GM23338 (cell line): ENCODE results near the gene APOL3. TPM values are rescaled to one million over a fixed set of nuclear protein-coding genes. Genes with fewer than 3 reads are reported as not detected.

Experiments
- ATAC-seq: fragments of 200-7000 bp; cut with Tn5 transposase; 3 replicates; pipeline ENCODE4 v1.9.1; 2020
- DNase-seq: peaks from one replicate; pipeline ENCODE4 v3.0.0-alpha.2; 2015; ENCODE audit warnings: low spot score
- H2AFZ ChIP-seq: fragments of 200-600 bp; sonication (generic); 2 replicates; pipeline ENCODE4 v1.8.0; 2016; ENCODE audit warnings: antibody characterized with exemption, mild to moderate bottlenecking, moderate library complexity
- H3F3A ChIP-seq: fragments of 200-600 bp; sonication (generic); replicated peaks from 2 replicates; pipeline ENCODE4 v1.8.0; 2017; ENCODE audit warnings: antibody characterized with exemption, mixed run types, low read depth
- H3K27ac ChIP-seq: fragments of 200-600 bp; sonication (generic); 2 replicates; pipeline ENCODE4 v1.6.1; 2016; ENCODE audit warnings: low read depth
- H3K27me3 ChIP-seq: fragments of 200-600 bp; sonication (generic); 2 replicates; pipeline ENCODE4 v1.8.0; 2016; ENCODE audit warnings: mild to moderate bottlenecking, mixed run types, moderate library complexity; ENCODE audit not compliant: insufficient read depth
- H3K36me3 ChIP-seq: fragments of 200-600 bp; sonication (generic); 2 replicates; pipeline ENCODE4 v1.8.0; 2016; ENCODE audit warnings: mild to moderate bottlenecking; ENCODE audit not compliant: insufficient read depth
- H3K4me1 ChIP-seq: fragments of 200-600 bp; sonication (generic); 2 replicates; pipeline ENCODE4 v1.8.0; 2016; ENCODE audit warnings: mild to moderate bottlenecking, moderate library complexity; ENCODE audit not compliant: insufficient read depth
- H3K4me2 ChIP-seq: fragments of 200-600 bp; sonication (generic); 2 replicates; pipeline ENCODE4 v1.7.1; 2017; ENCODE audit warnings: mixed run types
- H3K4me3 ChIP-seq: fragments of 200-600 bp; sonication (generic); 2 replicates; pipeline ENCODE4 v1.6.1; 2016; ENCODE audit warnings: mixed run types
- H3K79me2 ChIP-seq: fragments of 200-600 bp; sonication (generic); replicated peaks from 2 replicates; pipeline ENCODE4 v1.8.0; 2017; ENCODE audit warnings: mild to moderate bottlenecking; ENCODE audit not compliant: insufficient read depth
- H3K9me2 ChIP-seq: fragments of 200-600 bp; sonication (generic); 2 replicates; pipeline ENCODE4 v1.8.0; 2017; ENCODE audit not compliant: insufficient read depth
- H4K20me1 ChIP-seq: fragments of 200-600 bp; sonication (generic); replicated peaks from 2 replicates; pipeline ENCODE4 v1.8.0; 2017; ENCODE audit warnings: mild to moderate bottlenecking; ENCODE audit not compliant: insufficient read depth
- H3K27ac Mint-ChIP-seq: 2 replicates; pipeline ENCODE4 v1.8.0; 2020; ENCODE audit warnings: inconsistent platforms, mild to moderate bottlenecking, moderate library complexity, mixed read lengths
- H3K27me3 Mint-ChIP-seq: 3 replicates; pipeline ENCODE4 v1.8.0; 2022; ENCODE audit warnings: low read depth, mild to moderate bottlenecking, moderate library complexity, mixed read lengths, inconsistent platforms; ENCODE audit not compliant: insufficient read depth, poor library complexity
- H3K36me3 Mint-ChIP-seq: 3 replicates; pipeline ENCODE4 v1.8.0; 2021; ENCODE audit warnings: low read depth, mild to moderate bottlenecking, inconsistent platforms, moderate library complexity, mixed read lengths
- H3K4me1 Mint-ChIP-seq: 3 replicates; pipeline ENCODE4 v1.8.0; 2020; ENCODE audit warnings: mild to moderate bottlenecking, inconsistent platforms, mixed read lengths
- H3K4me3 Mint-ChIP-seq: 3 replicates; pipeline ENCODE4 v1.8.0; 2021; ENCODE audit warnings: moderate library complexity, mild to moderate bottlenecking, inconsistent platforms, mixed read lengths
- H3K9me3 Mint-ChIP-seq: 3 replicates; pipeline ENCODE4 v1.8.0; 2020; ENCODE audit warnings: moderate library complexity, mild to moderate bottlenecking, inconsistent platforms, mixed read lengths
- CREB1 ChIP-seq: fragments of 250-450 bp; sonication (Bioruptor Pico); IDR thresholded peaks from 2 replicates; pipeline ENCODE4 v1.5.0; 2020; ENCODE audit warnings: low read depth, mild to moderate bottlenecking, moderate library complexity
- CTCF ChIP-seq, 2 experiments: fragments of 200-600 bp in 1 of 2; sonication (generic) in 1 of 2; conservative IDR thresholded peaks; 2 replicates each; pipeline versions ENCODE4 v1.5.1 to v1.6.1; 2016 to 2017; ENCODE audit warnings: antibody characterized with exemption in 2 of 2, low read depth in 2 of 2, mild to moderate bottlenecking in 2 of 2, moderate library complexity in 1 of 2
- EZH2 ChIP-seq: fragments of 200-600 bp; sonication (generic); IDR thresholded peaks from one replicate; pipeline ENCODE4 v1.8.0; 2017; ENCODE audit warnings: antibody characterized with exemption, mild to moderate bottlenecking, low read depth; ENCODE audit not compliant: unreplicated experiment
- JUNB ChIP-seq: IDR thresholded peaks from one replicate; pipeline ENCODE4 v1.6.1; 2016; ENCODE audit warnings: antibody characterized with exemption; ENCODE audit not compliant: unreplicated experiment
- STAT1 ChIP-seq: IDR thresholded peaks from one replicate; pipeline ENCODE4 v1.6.1; 2016; ENCODE audit warnings: antibody characterized with exemption; ENCODE audit not compliant: unreplicated experiment
- ZNF331 ChIP-seq: fragments of 250-450 bp; sonication (Bioruptor Pico); IDR thresholded peaks from 2 replicates; pipeline ENCODE4 v1.5.0; 2020; ENCODE audit warnings: low read depth, mild to moderate bottlenecking, moderate library complexity
- polyA plus RNA-seq: library from polyadenylated mRNA; unstranded; fragments of >200 nt; fragmentation: Nextera tagmentation; extraction: Ambion mirVana; gene quantifications from 2 replicates; pipeline ENCODE4 v1.2.1, GENCODE V29; 2016
- total RNA-seq: library from RNA; depleted of rRNA; stranded (reverse); fragments of >200 nt; shearing (Covaris generic); gene quantifications from 2 replicates; pipeline ENCODE4 v1.2.3, GENCODE V29; 2014
- TF ChIP-seq, protein P1 (sequence below): IDR thresholded peaks from 2 replicates; pipeline ENCODE4 v1.6.1; 2016; ENCODE audit warnings: antibody characterized with exemption
- TF ChIP-seq, protein P2 (sequence below): fragments of 250-450 bp; sonication (Bioruptor Pico); IDR thresholded peaks from 2 replicates; pipeline ENCODE4 v1.5.0; 2020; ENCODE audit warnings: mild to moderate bottlenecking, moderate library complexity

The APOL3 gene
- total and polyA plus RNA-seq, 2 experiments from 2014 or later = not detected

- Mint-ChIP-seq H3K4me3 (no peak overlapping the region), H3K27ac (no peak overlapping the region), H3K27me3 (peaks cover 11% of the 10 kb centered on the region), H3K36me3 (no peaks in the 10 kb centered on the region), H3K4me1 (peaks cover 10% of the 10 kb centered on the region), H3K9me3 (no peaks in the 10 kb centered on the region)
- Histone ChIP-seq H4K20me1 (no peaks in the 10 kb centered on the region), H3K27me3 (no peaks in the 10 kb centered on the region), H3K4me3 (no peak overlapping the region), H3K36me3 (no peaks in the 10 kb centered on the region), H3K4me2 (no peak overlapping the region), H3K79me2 (no peaks in the 10 kb centered on the region), H3F3A (no peaks in the 10 kb centered on the region), H3K27ac (no peak overlapping the region), H2AFZ (no peak overlapping the region), H3K9me2 (no peaks in the 10 kb centered on the region; the same call in 1 of the 2 replicates), H3K4me1 (no peaks in the 10 kb centered on the region; the same call in 1 of the 2 replicates)
- DNase-seq (no peak), ATAC-seq (no peak)
- no peak for TF ChIP-seq STAT1
- TF ChIP-seq EZH2 = no peak
- no peak for TF ChIP-seq JUNB
- no peak for TF ChIP-seq ZNF331 (CRISPR knock-in tag)
- no peak for TF ChIP-seq CTCF (conservative IDR thresholded peaks at IDR 0.05; ENCODE audit: low read depth in 2 of 2)
- TF ChIP-seq, protein P1, sequence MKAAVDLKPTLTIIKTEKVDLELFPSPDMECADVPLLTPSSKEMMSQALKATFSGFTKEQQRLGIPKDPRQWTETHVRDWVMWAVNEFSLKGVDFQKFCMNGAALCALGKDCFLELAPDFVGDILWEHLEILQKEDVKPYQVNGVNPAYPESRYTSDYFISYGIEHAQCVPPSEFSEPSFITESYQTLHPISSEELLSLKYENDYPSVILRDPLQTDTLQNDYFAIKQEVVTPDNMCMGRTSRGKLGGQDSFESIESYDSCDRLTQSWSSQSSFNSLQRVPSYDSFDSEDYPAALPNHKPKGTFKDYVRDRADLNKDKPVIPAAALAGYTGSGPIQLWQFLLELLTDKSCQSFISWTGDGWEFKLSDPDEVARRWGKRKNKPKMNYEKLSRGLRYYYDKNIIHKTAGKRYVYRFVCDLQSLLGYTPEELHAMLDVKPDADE = no peak
- TF ChIP-seq, protein P2, sequence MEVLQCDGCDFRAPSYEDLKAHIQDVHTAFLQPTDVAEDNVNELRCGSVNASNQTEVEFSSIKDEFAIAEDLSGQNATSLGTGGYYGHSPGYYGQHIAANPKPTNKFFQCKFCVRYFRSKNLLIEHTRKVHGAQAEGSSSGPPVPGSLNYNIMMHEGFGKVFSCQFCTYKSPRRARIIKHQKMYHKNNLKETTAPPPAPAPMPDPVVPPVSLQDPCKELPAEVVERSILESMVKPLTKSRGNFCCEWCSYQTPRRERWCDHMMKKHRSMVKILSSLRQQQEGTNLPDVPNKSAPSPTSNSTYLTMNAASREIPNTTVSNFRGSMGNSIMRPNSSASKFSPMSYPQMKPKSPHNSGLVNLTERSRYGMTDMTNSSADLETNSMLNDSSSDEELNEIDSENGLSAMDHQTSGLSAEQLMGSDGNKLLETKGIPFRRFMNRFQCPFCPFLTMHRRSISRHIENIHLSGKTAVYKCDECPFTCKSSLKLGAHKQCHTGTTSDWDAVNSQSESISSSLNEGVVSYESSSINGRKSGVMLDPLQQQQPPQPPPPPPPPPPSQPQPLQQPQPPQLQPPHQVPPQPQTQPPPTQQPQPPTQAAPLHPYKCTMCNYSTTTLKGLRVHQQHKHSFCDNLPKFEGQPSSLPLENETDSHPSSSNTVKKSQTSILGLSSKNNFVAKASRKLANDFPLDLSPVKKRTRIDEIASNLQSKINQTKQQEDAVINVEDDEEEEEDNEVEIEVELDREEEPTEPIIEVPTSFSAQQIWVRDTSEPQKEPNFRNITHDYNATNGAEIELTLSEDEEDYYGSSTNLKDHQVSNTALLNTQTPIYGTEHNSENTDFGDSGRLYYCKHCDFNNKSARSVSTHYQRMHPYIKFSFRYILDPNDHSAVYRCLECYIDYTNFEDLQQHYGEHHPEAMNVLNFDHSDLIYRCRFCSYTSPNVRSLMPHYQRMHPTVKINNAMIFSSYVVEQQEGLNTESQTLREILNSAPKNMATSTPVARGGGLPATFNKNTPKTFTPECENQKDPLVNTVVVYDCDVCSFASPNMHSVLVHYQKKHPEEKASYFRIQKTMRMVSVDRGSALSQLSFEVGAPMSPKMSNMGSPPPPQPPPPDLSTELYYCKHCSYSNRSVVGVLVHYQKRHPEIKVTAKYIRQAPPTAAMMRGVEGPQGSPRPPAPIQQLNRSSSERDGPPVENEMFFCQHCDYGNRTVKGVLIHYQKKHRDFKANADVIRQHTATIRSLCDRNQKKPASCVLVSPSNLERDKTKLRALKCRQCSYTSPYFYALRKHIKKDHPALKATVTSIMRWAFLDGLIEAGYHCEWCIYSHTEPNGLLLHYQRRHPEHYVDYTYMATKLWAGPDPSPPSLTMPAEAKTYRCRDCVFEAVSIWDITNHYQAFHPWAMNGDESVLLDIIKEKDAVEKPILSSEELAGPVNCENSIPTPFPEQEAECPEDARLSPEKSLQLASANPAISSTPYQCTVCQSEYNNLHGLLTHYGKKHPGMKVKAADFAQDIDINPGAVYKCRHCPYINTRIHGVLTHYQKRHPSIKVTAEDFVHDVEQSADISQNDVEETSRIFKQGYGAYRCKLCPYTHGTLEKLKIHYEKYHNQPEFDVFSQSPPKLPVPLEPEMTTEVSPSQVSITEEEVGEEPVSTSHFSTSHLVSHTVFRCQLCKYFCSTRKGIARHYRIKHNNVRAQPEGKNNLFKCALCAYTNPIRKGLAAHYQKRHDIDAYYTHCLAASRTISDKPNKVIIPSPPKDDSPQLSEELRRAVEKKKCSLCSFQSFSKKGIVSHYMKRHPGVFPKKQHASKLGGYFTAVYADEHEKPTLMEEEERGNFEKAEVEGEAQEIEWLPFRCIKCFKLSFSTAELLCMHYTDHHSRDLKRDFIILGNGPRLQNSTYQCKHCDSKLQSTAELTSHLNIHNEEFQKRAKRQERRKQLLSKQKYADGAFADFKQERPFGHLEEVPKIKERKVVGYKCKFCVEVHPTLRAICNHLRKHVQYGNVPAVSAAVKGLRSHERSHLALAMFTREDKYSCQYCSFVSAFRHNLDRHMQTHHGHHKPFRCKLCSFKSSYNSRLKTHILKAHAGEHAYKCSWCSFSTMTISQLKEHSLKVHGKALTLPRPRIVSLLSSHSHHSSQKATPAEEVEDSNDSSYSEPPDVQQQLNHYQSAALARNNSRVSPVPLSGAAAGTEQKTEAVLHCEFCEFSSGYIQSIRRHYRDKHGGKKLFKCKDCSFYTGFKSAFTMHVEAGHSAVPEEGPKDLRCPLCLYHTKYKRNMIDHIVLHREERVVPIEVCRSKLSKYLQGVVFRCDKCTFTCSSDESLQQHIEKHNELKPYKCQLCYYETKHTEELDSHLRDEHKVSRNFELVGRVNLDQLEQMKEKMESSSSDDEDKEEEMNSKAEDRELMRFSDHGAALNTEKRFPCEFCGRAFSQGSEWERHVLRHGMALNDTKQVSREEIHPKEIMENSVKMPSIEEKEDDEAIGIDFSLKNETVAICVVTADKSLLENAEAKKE = no peak
- TF ChIP-seq CREB1 (CRISPR knock-in tag) = no peak
These were observed 31.5 kb downstream of the APOL3 start for GRCh38 chr22:36129071-36129470.
